ENCODE results near the gene DVL1. TPM values are rescaled to one million over a fixed set of nuclear protein-coding genes. Genes with fewer than 3 reads are reported as not detected.

DVL1 gene
- total and polyA plus RNA-seq, 12 donors = 64.7 to 153 (median 79.7) TPM

GRCh38 chr1:1336931-1337792 lies 12.1 kb downstream of the DVL1 start:
- ATAC-seq (no peak), DNase-seq (no peak)
- H3K4me1 ChIP-seq = no peaks in the 10 kb centered on the region

GRCh38 chr1:1336446-1336845 lies 12.8 kb downstream of the DVL1 start:
- WGBS, 2 donors = 88 to 93% methylated on average over 18 to 26 of the region's 26 CpGs
- intact Hi-C loops (cut with DNase I) = no loop called here
- Histone ChIP-seq H3K4me1 (peaks cover 0 to 2% (median 0%) of the 10 kb centered on the region in 9 donors), H3K9me3 (no peaks in the 10 kb centered on the region), H3K4me3 (no peak overlapping the region), H3K36me3 (peaks cover 0 to 55% (median 9%) of the 10 kb centered on the region in 9 donors), H3K27me3 (no peaks in the 10 kb centered on the region), H3K27ac (no peak overlapping the region)
- ATAC-seq (no peak), DNase-seq (no peak)
- no peak for TF ChIP-seq CTCF (IDR thresholded peaks at IDR 0.05)

More at GRCh38 chr1:1336931-1337792, 12.1 kb downstream of the DVL1 start:
- peaks cover 0 to 62% (median 9%) of the 10 kb centered on the region in 9 donors for H3K36me3 ChIP-seq
- no peaks in the 10 kb centered on the region for H3K9me3 ChIP-seq
- no peak overlapping the region for H3K4me3 ChIP-seq
- no peaks in the 10 kb centered on the region for H3K27me3 ChIP-seq
- TF ChIP-seq CTCF (IDR thresholded peaks at IDR 0.05) = no peak
- WGBS, 2 donors = 96 to 97% methylated on average over 30 to 32 of the region's 32 CpGs
- intact Hi-C loops (cut with DNase I) = no loop called here
- no peak overlapping the region for H3K27ac ChIP-seq

- no peak for ATAC-seq
- WGBS, 2 donors = 88 to 90% methylated on average over 21 of the region's 21 CpGs
- DNase-seq = no peak
- Histone ChIP-seq H3K9me3 (no peaks in the 10 kb centered on the region), H3K4me3 (no peak overlapping the region), H3K4me1 (peaks cover under 1 to 8% (median 4%) of the 10 kb centered on the region in 9 donors), H3K27me3 (no peaks in the 10 kb centered on the region), H3K36me3 (peaks cover 0 to 51% (median 9%) of the 10 kb centered on the region in 9 donors), H3K27ac (no peak overlapping the region)
- no peak for TF ChIP-seq CTCF (IDR thresholded peaks at IDR 0.05)
- intact Hi-C loops (cut with DNase I) = no loop called here
These were observed 13.4 kb downstream of the DVL1 start for GRCh38 chr1:1335792-1336248.

- Histone ChIP-seq H3K4me1 (peaks cover 6 to 13% (median 9%) of the 10 kb centered on the region in 9 donors), H3K9me3 (no peaks in the 10 kb centered on the region), H3K36me3 (peaks cover 0 to 49% (median 9%) of the 10 kb centered on the region in 9 donors), H3K27me3 (no peaks in the 10 kb centered on the region), H3K4me3 (no peak overlapping the region), H3K27ac (no peak overlapping the region)
- ATAC-seq (no peak), DNase-seq (no peak)
- TF ChIP-seq CTCF (IDR thresholded peaks at IDR 0.05) = no peak
- 75 to 78% methylated on average over 16 of the region's 16 CpGs for WGBS, 2 donors
- intact Hi-C loops (cut with DNase I) = no loop called here
These were observed 13.9 kb downstream of the DVL1 start for GRCh38 chr1:1335283-1335682.
